Astrocyte of the spinal cord (primary cell): Measurements from ENCODE around the gene ASB16.

Experiments used
- DNase-seq: peaks from one replicate; pipeline ENCODE4 v3.0.0; 2011; ENCODE audit warnings: low read depth, low spot score
- H3K4me3 ChIP-seq: 2 replicates; pipeline ENCODE4 v1.5.1; 2011; ENCODE audit warnings: low read depth, mild to moderate bottlenecking, low read length, moderate library complexity
- CTCF ChIP-seq: IDR thresholded peaks from 2 replicates; pipeline ENCODE4 v1.5.1; 2012; ENCODE audit warnings: low read depth, mild to moderate bottlenecking, low read length, inconsistent platforms
- in situ Hi-C: cut with HindIII; loops from 2 replicates; pipeline ENCODE4 v1.10.0; 2017; ENCODE audit warnings: low sequenced_read_pairs

Gene ASB16

GRCh38 chr17:44210342-44211192 lies 40.1 kb downstream of the ASB16 start:
- H3K4me3 ChIP-seq, result no peak overlapping the region
- peak; percentile 87 for DNase-seq
- TF ChIP-seq CTCF, result peak; percentile 92
- in situ Hi-C loops, result no loop called here

- in situ Hi-C loops, result no loop called here
- DNase-seq, result no peak
- H3K4me3 ChIP-seq, result no peak overlapping the region
- no peak for TF ChIP-seq CTCF
Measured at GRCh38 chr17:44211281-44212265, 41.1 kb downstream of the ASB16 start.

GRCh38 chr17:44212507-44213402 lies 42.3 kb downstream of the ASB16 start:
- no peak for TF ChIP-seq CTCF
- in situ Hi-C loops, result no loop called here

GRCh38 chr17:44213403-44214229 lies 43.1 kb downstream of the ASB16 start:
- no peak overlapping the region for H3K4me3 ChIP-seq
- in situ Hi-C loops, result no loop called here
- DNase-seq, result no peak
- no peak for TF ChIP-seq CTCF

More at GRCh38 chr17:44212507-44213402, 42.3 kb downstream of the ASB16 start:
- DNase-seq, result no peak
- no peak overlapping the region for H3K4me3 ChIP-seq

- no peak for TF ChIP-seq CTCF
- in situ Hi-C loops, result no loop called here
- DNase-seq, result no peak
- no peak overlapping the region for H3K4me3 ChIP-seq
Measured at GRCh38 chr17:44214230-44214494, 43.7 kb downstream of the ASB16 start.
